K562 (cell line): ENCODE measurements around the gene MLIP. TPM values are rescaled to one million over a fixed set of nuclear protein-coding genes. Genes with fewer than 3 reads are reported as not detected.

Experiments
- ATAC-seq: fragments of 200-7000 bp; cut with Tn5 transposase; 3 replicates; pipeline ENCODE4 v1.9.1; 2020; ENCODE audit warnings: moderate library complexity
- BruUV-seq: library from RNA; stranded (reverse); fragments of 400-500 nt; replicated peaks from 2 replicates; lab custom pipeline; 2021; lab: Mats Ljungman, UMichigan
- CTCF ChIA-PET: fragments of 300-600 bp; formaldehyde crosslinking; extraction: SDS; loops from one replicate; lab custom pipeline; 2021; ENCODE audit warnings: low intra/inter-chr PET ratio; lab: Yijun Ruan, JAX
- POLR2A ChIA-PET: fragments of 300-600, 350-650 bp; sonication (Branson Sonifier 250); formaldehyde crosslinking; extraction: SDS; loops from one replicate; lab custom pipeline; 2021; ENCODE audit warnings: antibody characterized with exemption, inconsistent platforms; lab: Yijun Ruan, JAX
- DNase-seq, 4 experiments: peaks; one replicate each; pipeline versions ENCODE4 v3.0.0 to v3.0.0-alpha.2; 2011 to 2018; ENCODE audit warnings: low spot score in 3 of 4, mixed read lengths in 3 of 4; ENCODE audit errors: extremely low read depth in 1 of 4
- FAIRE-seq: peaks from 2 replicates; lab custom pipeline; 2011; peaks lifted over from hg19 to GRCh38; lab: Jason Lieb, UNC
- H2AFZ ChIP-seq: 2 replicates; pipeline ENCODE4 v1.6.0; 2011; ENCODE audit warnings: low read depth, low read length, control low read depth, inconsistent platforms
- H3K27ac ChIP-seq: fragments of 200-600 bp; 3 replicates; pipeline ENCODE4 v1.8.0; 2011; ENCODE audit warnings: low read depth, mild to moderate bottlenecking, control low read depth, inconsistent platforms, low read length, moderate library complexity, mixed read lengths; ENCODE audit errors: extremely low read depth
- H3K27me3 ChIP-seq, 2 experiments: fragments of 300-600 bp in 1 of 2; 2 replicates in 1 of 2; 3 replicates in 1 of 2; pipeline versions ENCODE4 v1.6.0 to v1.8.0; 2011; ENCODE audit warnings: inconsistent platforms in 2 of 2, low read length in 2 of 2, mild to moderate bottlenecking in 1 of 2, mixed read lengths in 1 of 2, moderate library complexity in 1 of 2; ENCODE audit not compliant: control insufficient read depth in 2 of 2, insufficient read depth in 2 of 2
- H3K36me3 ChIP-seq: fragments of 300-600 bp; 3 replicates; pipeline ENCODE4 v1.8.0; 2011; ENCODE audit warnings: mild to moderate bottlenecking, low read length, inconsistent platforms; ENCODE audit not compliant: control insufficient read depth, insufficient read depth
- H3K4me1 ChIP-seq, 2 experiments: fragments of 200-600 bp in 1 of 2; replicated peaks in 1 of 2; 2 replicates in 1 of 2; 3 replicates in 1 of 2; pipeline versions ENCODE4 v1.5.1 to v1.8.0; 2011; ENCODE audit warnings: inconsistent platforms in 2 of 2, low read length in 2 of 2, mild to moderate bottlenecking in 1 of 2, mixed read lengths in 1 of 2, moderate library complexity in 1 of 2; ENCODE audit not compliant: control insufficient read depth in 2 of 2, insufficient read depth in 2 of 2
- H3K4me2 ChIP-seq: 2 replicates; pipeline ENCODE4 v1.6.1; 2011; ENCODE audit warnings: low read length, control low read depth, inconsistent platforms, mixed read lengths; ENCODE audit not compliant: insufficient read depth
- H3K4me3 ChIP-seq: fragments of 200-600 bp; sonication (generic), shearing (Covaris generic); 2 replicates; pipeline ENCODE4 v1.5.1; 2016; ENCODE audit warnings: control low read depth, inconsistent platforms
- H3K79me2 ChIP-seq: fragments of 200-600 bp; 3 replicates; pipeline ENCODE4 v1.8.0; 2011; ENCODE audit warnings: low read length, inconsistent platforms; ENCODE audit not compliant: control insufficient read depth, insufficient read depth
- H3K9ac ChIP-seq, 2 experiments: 2 replicates each; pipeline versions ENCODE4 v1.6.0 to v1.6.1; 2011; ENCODE audit warnings: low read depth in 2 of 2, low read length in 2 of 2, control low read depth in 1 of 2, inconsistent platforms in 1 of 2, mild to moderate bottlenecking in 1 of 2, mixed read lengths in 1 of 2; ENCODE audit not compliant: insufficient read depth in 1 of 2
- H3K9me1 ChIP-seq: one replicate; pipeline ENCODE4 v1.6.0; 2011; ENCODE audit warnings: inconsistent platforms, mild to moderate bottlenecking, low read length, moderate library complexity; ENCODE audit not compliant: control insufficient read depth, insufficient read depth
- H3K9me3 ChIP-seq: replicated peaks from 2 replicates; pipeline ENCODE4 v1.5.1; 2011; ENCODE audit warnings: low read depth, low read length, inconsistent platforms; ENCODE audit not compliant: control insufficient read depth, insufficient read depth
- H4K20me1 ChIP-seq: replicated peaks from 2 replicates; pipeline ENCODE4 v1.6.1; 2011; ENCODE audit warnings: low read length, inconsistent platforms, mixed read lengths; ENCODE audit not compliant: control insufficient read depth, insufficient read depth
- BRD9 ChIP-seq: fragments of 450-650 bp; IDR thresholded peaks from 2 replicates; pipeline ENCODE4 v1.6.1; 2018; ENCODE audit warnings: low read depth; ENCODE audit not compliant: partially characterized antibody
- EGR1 ChIP-seq: fragments of 450-650 bp; conservative IDR thresholded peaks from 2 replicates; pipeline ENCODE4 v1.6.1; 2017; ENCODE audit warnings: mild to moderate bottlenecking
- ELF2 ChIP-seq: fragments of 250-450 bp; sonication (Bioruptor Pico); IDR thresholded peaks from 2 replicates; pipeline ENCODE4 v1.5.0; 2021; ENCODE audit warnings: mild to moderate bottlenecking
- HCFC1 ChIP-seq: IDR thresholded peaks from 2 replicates; pipeline ENCODE4 v1.6.1; 2012; ENCODE audit warnings: low read depth, low read length, improper control_type of control experiment
- NUFIP1 ChIP-seq: fragments of 450-650 bp; IDR thresholded peaks from 2 replicates; pipeline ENCODE4 v1.6.1; 2018; ENCODE audit not compliant: partially characterized antibody
- RFX1 ChIP-seq: fragments of 450-650 bp; IDR thresholded peaks from 2 replicates; pipeline ENCODE4 v1.6.1; 2016; ENCODE audit warnings: mild to moderate bottlenecking, moderate library complexity
- ZNF316 ChIP-seq: fragments of 450-650 bp; IDR thresholded peaks from 2 replicates; pipeline ENCODE4 v1.6.1; 2016
- ZNF699 ChIP-seq: fragments of 250-450 bp; sonication (Bioruptor Pico); IDR thresholded peaks from 2 replicates; pipeline ENCODE4 v1.8.0; 2021; ENCODE audit warnings: mild to moderate bottlenecking, moderate library complexity; ENCODE audit not compliant: insufficient replicate concordance
- WGBS: fragments of 100-300 bp; shearing (Covaris generic); methylation state at CpG from one replicate; pipeline ENCODE4 v1.1.6; 2016; ENCODE audit warnings: low coverage, mixed read lengths; ENCODE audit not compliant: insufficient coverage; ENCODE audit errors: missing lambda C conversion rate; 5-methylcytosine and 5-hydroxymethylcytosine counted together
- in situ Hi-C: fragments of 300-500 bp; cut with MboI; formaldehyde crosslinking; loops from 4 replicates; pipeline ENCODE4 v1.15.0; 2018; ENCODE audit warnings: inconsistent platforms, mixed read lengths
- intact Hi-C: fragments of 100-400 bp; cut with micrococcal nuclease; formaldehyde crosslinking; loops from 2 replicates; pipeline ENCODE4 v1.14.2; 2022
- polyA plus RNA-seq, 8 experiments: library from polyadenylated mRNA; depleted of rRNA in 4 of 8; stranded (reverse) in 5 of 8; unstranded in 3 of 8; fragments of >200 nt; fragmentation: Nextera tagmentation in 2 of 8; fragmentation: Illumina TruSeq in 1 of 8; extraction: Ambion mirVana in 2 of 8; extraction: Trizol in 1 of 8; gene quantifications; 2 replicates each; pipeline versions ENCODE4 v1.2.1 to v1.2.3, GENCODE V29; 2011 to 2014; ENCODE audit warnings: inconsistent platforms in 1 of 8, missing spikeins in 1 of 8
- total RNA-seq, 7 experiments: library from RNA; depleted of rRNA in 6 of 7; stranded (reverse); fragments of >200 nt in 6 of 7; fragmentation: Illumina TruSeq in 2 of 7; extraction: Trizol in 2 of 7; gene quantifications; 2 replicates each; pipeline versions ENCODE4 v1.2.1 to v1.2.3, GENCODE V29; 2011 to 2021; ENCODE audit warnings: low replicate concordance in 1 of 7
- TF ChIP-seq, protein P1 (sequence below): sonication (generic); formaldehyde crosslinking; IDR thresholded peaks from 2 replicates; pipeline ENCODE4 v1.8.1; 2023; ENCODE audit warnings: mild to moderate bottlenecking, missing genetic modification reagents

The MLIP gene
- total and polyA plus RNA-seq, 9 of the 15 experiments (the other 6 are each of a cell fraction or from before 2014, with no cell fraction given) = not detected

DNA sequence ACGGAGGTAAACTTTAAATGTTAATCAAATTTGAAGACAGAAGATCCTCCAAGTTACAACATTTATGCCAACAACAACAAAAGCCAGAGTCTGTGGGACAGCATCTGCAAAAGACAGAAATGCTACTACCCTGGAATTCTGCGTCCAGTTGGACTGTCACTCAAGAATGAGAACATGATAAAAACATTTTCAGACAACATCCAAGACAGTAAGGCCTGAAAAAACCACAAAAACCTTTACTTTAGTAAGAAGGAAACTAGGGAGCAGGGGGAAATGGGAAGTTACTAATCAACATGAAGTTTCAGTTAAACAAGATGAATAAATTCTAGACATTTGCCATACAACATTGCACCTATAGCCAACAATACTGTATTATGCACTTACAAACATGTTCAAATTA lies 77.6 kb downstream of the MLIP start (continued):
- TF ChIP-seq, protein P1, sequence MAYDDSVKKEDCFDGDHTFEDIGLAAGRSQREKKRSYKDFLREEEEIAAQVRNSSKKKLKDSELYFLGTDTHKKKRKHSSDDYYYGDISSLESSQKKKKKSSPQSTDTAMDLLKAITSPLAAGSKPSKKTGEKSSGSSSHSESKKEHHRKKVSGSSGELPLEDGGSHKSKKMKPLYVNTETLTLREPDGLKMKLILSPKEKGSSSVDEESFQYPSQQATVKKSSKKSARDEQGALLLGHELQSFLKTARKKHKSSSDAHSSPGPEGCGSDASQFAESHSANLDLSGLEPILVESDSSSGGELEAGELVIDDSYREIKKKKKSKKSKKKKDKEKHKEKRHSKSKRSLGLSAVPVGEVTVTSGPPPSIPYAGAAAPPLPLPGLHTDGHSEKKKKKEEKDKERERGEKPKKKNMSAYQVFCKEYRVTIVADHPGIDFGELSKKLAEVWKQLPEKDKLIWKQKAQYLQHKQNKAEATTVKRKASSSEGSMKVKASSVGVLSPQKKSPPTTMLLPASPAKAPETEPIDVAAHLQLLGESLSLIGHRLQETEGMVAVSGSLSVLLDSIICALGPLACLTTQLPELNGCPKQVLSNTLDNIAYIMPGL (CRISPR knock-in tag) = no peak
- no peak for TF ChIP-seq ZNF699 (CRISPR knock-in tag)
- no peak for TF ChIP-seq ZNF316
- TF ChIP-seq NUFIP1 = no peak
- TF ChIP-seq EGR1 = no peak

DNA sequence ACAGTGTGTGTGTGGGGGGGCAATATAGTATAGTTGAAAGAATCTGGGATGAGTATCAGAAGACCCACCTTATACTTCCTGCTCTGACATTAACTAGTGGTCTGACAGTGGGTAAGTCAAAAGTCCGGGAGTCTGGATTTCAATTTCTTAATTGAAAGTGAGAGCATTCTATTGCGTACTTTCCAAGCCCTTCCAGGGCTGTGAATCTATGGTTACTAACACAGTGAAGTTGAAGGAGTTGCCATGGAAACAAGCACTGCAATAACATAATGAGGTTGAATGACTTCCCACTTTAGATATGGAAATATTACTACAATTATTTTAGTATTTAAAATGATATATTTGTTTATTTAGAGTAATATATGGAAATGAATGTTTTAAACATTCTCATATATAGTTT lies 80.2 kb downstream of the MLIP start:
- Histone ChIP-seq H4K20me1 (no peaks in the 10 kb centered on the region), H3K4me2 (no peak overlapping the region), H3K9me1 (no peaks in the 10 kb centered on the region), H3K36me3 (no peaks in the 10 kb centered on the region), H3K27me3 (no peaks in the 10 kb centered on the region), H2AFZ (no peak overlapping the region), H3K79me2 (no peaks in the 10 kb centered on the region), H3K9ac (no peak overlapping the region), H3K9me3 (no peaks in the 10 kb centered on the region), H3K27ac (no peak overlapping the region), H3K4me3 (no peak overlapping the region), H3K4me1 (no peaks in the 10 kb centered on the region)
- ATAC-seq (no peak), FAIRE-seq (no peak), DNase-seq (no peak)
- ChIA-PET CTCF (no interaction called here), POLR2A (no interaction called here)
- WGBS = 5% methylated on average over 2 of the region's 2 CpGs
- TF ChIP-seq ELF2 (CRISPR knock-in tag) (no peak), RFX1 (peak; percentile 49), BRD9 (no peak), HCFC1 (no peak)
- intact Hi-C loops (no loop called here), in situ Hi-C loops (no loop called here)
- no TSS peak for BruUV-seq
